Panc1 (cell line): Measurements from ENCODE around the gene PCDHGC5.

Experiments used
- POLR2AphosphoS5 ChIP-seq: IDR thresholded peaks from 2 replicates; pipeline ENCODE4 v1.6.1; 2012; ENCODE audit warnings: mild to moderate bottlenecking, low read depth, low read length, moderate library complexity
- SIN3A ChIP-seq: IDR thresholded peaks from 2 replicates; pipeline ENCODE4 v1.6.1; 2012; ENCODE audit warnings: low read depth, mild to moderate bottlenecking, low read length, moderate library complexity, borderline replicate concordance; ENCODE audit not compliant: insufficient read depth
- TCF7L2 ChIP-seq: IDR thresholded peaks from 2 replicates; pipeline ENCODE4 v1.6.1; 2011; ENCODE audit warnings: mild to moderate bottlenecking, low read depth, low read length, inconsistent platforms
- TF ChIP-seq, protein P1 (sequence below): fragments of 450-650 bp; IDR thresholded peaks from 2 replicates; pipeline ENCODE4 v1.5.1; 2017; ENCODE audit warnings: mild to moderate bottlenecking
- TF ChIP-seq, protein P2 (sequence below), 2 experiments: IDR thresholded peaks; 2 replicates each; pipeline ENCODE4 v1.6.1; 2011 to 2012; ENCODE audit warnings: low read depth in 2 of 2, control low read depth in 1 of 2, low read length in 1 of 2, mild to moderate bottlenecking in 1 of 2, moderate library complexity in 1 of 2; ENCODE audit not compliant: insufficient read depth in 1 of 2

DNA sequence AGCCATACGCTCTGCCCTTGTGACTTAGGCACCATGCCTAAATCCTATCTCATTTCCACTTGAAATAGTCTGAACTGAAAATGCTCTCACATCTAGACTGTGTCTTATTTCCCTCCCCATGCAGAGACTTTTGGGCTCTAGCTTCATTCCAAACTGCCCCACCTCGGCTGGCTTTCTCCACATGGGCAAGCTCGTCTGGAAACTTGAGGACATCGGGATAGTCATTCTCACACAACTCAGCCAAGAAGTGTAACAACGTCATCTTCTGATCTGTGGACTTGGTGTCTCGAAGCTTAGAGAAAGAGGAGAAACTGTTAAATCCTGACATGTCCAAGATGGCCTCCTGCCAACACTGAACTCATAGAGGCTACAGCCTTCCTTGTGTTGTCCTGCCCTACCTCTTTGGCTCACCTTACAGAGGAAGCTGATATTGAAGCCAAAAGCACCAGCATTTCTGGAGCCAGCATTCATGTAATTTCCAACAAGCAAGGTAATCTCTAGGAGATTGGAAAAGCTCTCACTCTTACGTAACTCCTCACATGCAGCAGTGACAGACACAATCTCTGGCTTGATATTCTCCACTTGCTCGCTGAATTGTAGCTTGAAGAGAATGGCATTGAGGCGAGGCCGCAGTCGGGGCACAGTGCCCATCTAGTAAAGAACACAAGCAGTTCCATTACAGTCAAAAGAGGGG is 39.6 kb downstream of the PCDHGC5 start:
- TF ChIP-seq POLR2AphosphoS5 (no peak), SIN3A (no peak), TCF7L2 (no peak)
- TF ChIP-seq, protein P1, sequence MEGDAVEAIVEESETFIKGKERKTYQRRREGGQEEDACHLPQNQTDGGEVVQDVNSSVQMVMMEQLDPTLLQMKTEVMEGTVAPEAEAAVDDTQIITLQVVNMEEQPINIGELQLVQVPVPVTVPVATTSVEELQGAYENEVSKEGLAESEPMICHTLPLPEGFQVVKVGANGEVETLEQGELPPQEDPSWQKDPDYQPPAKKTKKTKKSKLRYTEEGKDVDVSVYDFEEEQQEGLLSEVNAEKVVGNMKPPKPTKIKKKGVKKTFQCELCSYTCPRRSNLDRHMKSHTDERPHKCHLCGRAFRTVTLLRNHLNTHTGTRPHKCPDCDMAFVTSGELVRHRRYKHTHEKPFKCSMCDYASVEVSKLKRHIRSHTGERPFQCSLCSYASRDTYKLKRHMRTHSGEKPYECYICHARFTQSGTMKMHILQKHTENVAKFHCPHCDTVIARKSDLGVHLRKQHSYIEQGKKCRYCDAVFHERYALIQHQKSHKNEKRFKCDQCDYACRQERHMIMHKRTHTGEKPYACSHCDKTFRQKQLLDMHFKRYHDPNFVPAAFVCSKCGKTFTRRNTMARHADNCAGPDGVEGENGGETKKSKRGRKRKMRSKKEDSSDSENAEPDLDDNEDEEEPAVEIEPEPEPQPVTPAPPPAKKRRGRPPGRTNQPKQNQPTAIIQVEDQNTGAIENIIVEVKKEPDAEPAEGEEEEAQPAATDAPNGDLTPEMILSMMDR, result no peak
- TF ChIP-seq, protein P2, sequence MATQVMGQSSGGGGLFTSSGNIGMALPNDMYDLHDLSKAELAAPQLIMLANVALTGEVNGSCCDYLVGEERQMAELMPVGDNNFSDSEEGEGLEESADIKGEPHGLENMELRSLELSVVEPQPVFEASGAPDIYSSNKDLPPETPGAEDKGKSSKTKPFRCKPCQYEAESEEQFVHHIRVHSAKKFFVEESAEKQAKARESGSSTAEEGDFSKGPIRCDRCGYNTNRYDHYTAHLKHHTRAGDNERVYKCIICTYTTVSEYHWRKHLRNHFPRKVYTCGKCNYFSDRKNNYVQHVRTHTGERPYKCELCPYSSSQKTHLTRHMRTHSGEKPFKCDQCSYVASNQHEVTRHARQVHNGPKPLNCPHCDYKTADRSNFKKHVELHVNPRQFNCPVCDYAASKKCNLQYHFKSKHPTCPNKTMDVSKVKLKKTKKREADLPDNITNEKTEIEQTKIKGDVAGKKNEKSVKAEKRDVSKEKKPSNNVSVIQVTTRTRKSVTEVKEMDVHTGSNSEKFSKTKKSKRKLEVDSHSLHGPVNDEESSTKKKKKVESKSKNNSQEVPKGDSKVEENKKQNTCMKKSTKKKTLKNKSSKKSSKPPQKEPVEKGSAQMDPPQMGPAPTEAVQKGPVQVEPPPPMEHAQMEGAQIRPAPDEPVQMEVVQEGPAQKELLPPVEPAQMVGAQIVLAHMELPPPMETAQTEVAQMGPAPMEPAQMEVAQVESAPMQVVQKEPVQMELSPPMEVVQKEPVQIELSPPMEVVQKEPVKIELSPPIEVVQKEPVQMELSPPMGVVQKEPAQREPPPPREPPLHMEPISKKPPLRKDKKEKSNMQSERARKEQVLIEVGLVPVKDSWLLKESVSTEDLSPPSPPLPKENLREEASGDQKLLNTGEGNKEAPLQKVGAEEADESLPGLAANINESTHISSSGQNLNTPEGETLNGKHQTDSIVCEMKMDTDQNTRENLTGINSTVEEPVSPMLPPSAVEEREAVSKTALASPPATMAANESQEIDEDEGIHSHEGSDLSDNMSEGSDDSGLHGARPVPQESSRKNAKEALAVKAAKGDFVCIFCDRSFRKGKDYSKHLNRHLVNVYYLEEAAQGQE (IDR thresholded peaks at IDR 0.05; ENCODE audit: insufficient read depth in 1 of 2, low read depth in 2 of 2, low read length in 1 of 2), result no peak
